Mononuclear cell (primary cell): ENCODE results near the gene UPP1. TPM values are rescaled to one million over a fixed set of nuclear protein-coding genes. Genes with fewer than 3 reads are reported as not detected.
"Not testable (repeated sequence)": the region's sequence is repeated elsewhere in the genome, so short reads cannot be mapped to it uniquely, and the experiment has no call there.

ENCODE experiments used
- H3K27me3 ChIP-seq: 2 replicates; pipeline ENCODE4 v1.6.0; 2011; ENCODE audit warnings: low read length, control low read depth; ENCODE audit not compliant: insufficient read depth
- H3K4me1 ChIP-seq: 2 replicates; pipeline ENCODE4 v1.5.1; 2011; ENCODE audit warnings: mild to moderate bottlenecking, low read length, control low read depth; ENCODE audit not compliant: insufficient read depth
- H3K4me3 ChIP-seq: 2 replicates; pipeline ENCODE4 v1.5.1; 2011; ENCODE audit warnings: mild to moderate bottlenecking, low read length, moderate library complexity
- H3K9me3 ChIP-seq: 2 replicates; pipeline ENCODE4 v1.5.1; 2011; ENCODE audit warnings: low read depth, mild to moderate bottlenecking, control low read depth, low read length
- total RNA-seq: library from RNA; depleted of rRNA; stranded (reverse); fragments of >200 nt; gene quantifications from one replicate; pipeline ENCODE4 v1.2.3, GENCODE V29; 2012

The UPP1 gene
- total RNA-seq, 1 donor: 66.0 TPM

DNA sequence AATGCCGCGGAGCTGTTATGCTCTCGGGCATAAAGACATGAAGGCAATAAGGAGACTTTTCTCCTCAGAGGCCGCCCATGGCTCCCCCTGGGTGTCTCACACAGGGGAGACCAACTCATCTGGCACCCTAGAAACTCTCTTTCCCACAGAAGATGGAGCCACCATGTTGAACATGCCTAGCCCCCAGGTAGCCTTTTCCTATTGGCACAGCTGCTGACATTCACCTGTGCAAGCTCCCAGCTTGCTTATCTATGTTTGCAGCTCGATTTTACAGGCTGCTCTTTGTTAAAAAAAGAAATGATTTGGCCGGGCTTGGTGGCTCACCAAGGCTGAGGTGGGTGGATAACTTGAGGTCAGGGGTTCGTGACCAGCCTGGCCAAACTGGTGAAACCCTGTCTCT, 58.6 kb downstream of the UPP1 start:
- not testable (repeated sequence) for H3K4me1 ChIP-seq, H3K9me3 ChIP-seq, H3K27me3 ChIP-seq, H3K4me3 ChIP-seq

GRCh38 chr7:48148311-48148710, 59.2 kb downstream of the UPP1 start:
- H3K27me3 ChIP-seq: no peaks in the 10 kb centered on the region
- no peak overlapping the region for H3K4me3 ChIP-seq
- H3K9me3 ChIP-seq: no peaks in the 10 kb centered on the region
- no peaks in the 10 kb centered on the region for H3K4me1 ChIP-seq

GRCh38 chr7:48149058-48149457, 60.0 kb downstream of the UPP1 start:
- Histone ChIP-seq H3K4me3 (no peak overlapping the region), H3K9me3 (no peaks in the 10 kb centered on the region), H3K4me1 (no peaks in the 10 kb centered on the region), H3K27me3 (no peaks in the 10 kb centered on the region)

DNA sequence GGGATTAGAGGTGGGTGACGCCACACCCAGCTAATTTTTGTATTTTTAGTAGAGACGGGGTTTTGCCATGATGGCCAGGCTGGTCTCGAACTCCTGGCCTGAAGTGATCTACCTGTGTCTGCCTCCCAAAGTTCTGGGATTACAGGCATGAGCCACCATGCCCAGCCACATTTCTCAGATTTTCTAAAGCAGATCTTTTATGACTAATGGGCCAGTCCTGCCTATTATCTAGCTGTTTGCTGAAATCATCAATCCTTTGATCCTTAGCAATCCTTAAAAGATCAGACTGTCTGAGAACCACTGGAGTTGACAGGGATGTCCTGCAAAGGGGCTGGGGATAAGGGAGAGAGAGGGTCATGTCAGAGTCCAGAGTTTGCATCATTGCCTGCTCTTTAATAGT, 61.0 kb downstream of the UPP1 start:
- H3K27me3 ChIP-seq: no peaks in the 10 kb centered on the region
- no peaks in the 10 kb centered on the region for H3K4me1 ChIP-seq
- H3K4me3 ChIP-seq: no peak overlapping the region
- H3K9me3 ChIP-seq: no peaks in the 10 kb centered on the region

DNA sequence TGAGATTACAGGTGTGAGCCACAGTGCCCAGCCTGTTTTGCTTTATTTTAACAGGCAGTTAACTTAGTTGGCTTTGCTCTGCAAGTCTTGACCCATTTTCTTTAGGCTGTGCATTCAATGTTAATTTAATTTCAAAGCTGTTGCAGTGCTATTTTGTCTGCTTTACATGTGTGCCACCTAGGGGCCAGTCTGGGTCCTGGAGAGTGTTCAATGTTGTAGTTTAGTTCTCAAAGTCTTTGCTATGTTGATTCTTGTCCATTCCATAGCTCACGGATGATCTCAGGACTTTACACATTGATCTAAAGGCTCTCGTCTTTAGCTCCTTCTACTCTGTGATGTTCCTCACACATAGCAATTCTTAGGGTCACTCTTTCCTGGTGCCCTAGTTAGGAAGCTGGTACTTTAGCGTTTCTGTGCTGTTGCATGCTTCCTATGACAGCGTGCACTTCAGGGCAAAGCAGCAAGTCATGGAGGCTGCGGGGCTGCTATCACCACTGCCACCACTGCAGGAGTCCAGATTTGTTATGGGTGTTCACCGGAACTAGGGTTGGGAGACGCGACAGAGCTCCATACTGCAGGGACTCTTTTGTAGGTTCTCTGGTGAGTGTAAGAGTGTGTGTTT, 65.8 kb downstream of the UPP1 start:
- Histone ChIP-seq H3K9me3 (no peaks in the 10 kb centered on the region), H3K27me3 (no peaks in the 10 kb centered on the region), H3K4me1 (no peaks in the 10 kb centered on the region), H3K4me3 (no peak overlapping the region)

Other genes with a start within 250 kb of the UPP1 start
- under 0.01 TPM for gene PKD1L1, start 140.8 kb upstream of the UPP1 start, total RNA-seq
- 45.7 TPM for gene HUS1, start 109.7 kb upstream of the UPP1 start, total RNA-seq
- gene SUN3, start 60.2 kb upstream of the UPP1 start, total RNA-seq: 0.10 TPM
- not detected for gene C7orf57, start 53.7 kb upstream of the UPP1 start, total RNA-seq
- 0.21 TPM for gene ABCA13, start 82.2 kb downstream of the UPP1 start, total RNA-seq